ENCODE results near the gene ZNHIT3. TPM values are rescaled to one million over a fixed set of nuclear protein-coding genes. Genes with fewer than 3 reads are reported as not detected.

The ZNHIT3 gene
- total and polyA plus RNA-seq, 2 of the 13 experiments (the other 11 are each of a cell fraction or from before 2014, with no cell fraction given): 66.6 to 77.4 TPM

GRCh38 chr17:36486204-36487194 lies at the start of gene ZNHIT3 (continued):
- TF ChIP-seq ZNF362 (CRISPR knock-in tag; IDR thresholded peaks at IDR 0.05; ENCODE audit: borderline replicate concordance): no peak
- no peak for TF ChIP-seq DDIT3 (CRISPR knock-in tag; IDR thresholded peaks at IDR 0.05)
- TF ChIP-seq ZNF629 (CRISPR knock-in tag; conservative IDR thresholded peaks at IDR 0.05): no peak
- TF ChIP-seq ZNF720 (CRISPR knock-in tag; IDR thresholded peaks at IDR 0.05): peak; percentile 61; the same call in 1 of the 2 replicates
- TF ChIP-seq NFIB (CRISPR knock-in tag; IDR thresholded peaks at IDR 0.05; ENCODE audit: borderline replicate concordance): no peak
- TF ChIP-seq BCLAF1 (IDR thresholded peaks at IDR 0.05): no peak
- peak; percentile 37; the same call in 1 of the 2 replicates for TF ChIP-seq MED1 (CRISPR knock-in tag; IDR thresholded peaks at IDR 0.05)
- TF ChIP-seq ZNF260 (CRISPR knock-in tag; IDR thresholded peaks at IDR 0.05; ENCODE audit: borderline replicate concordance, low read depth): no peak
- no peak for TF ChIP-seq ZNF619 (CRISPR knock-in tag; IDR thresholded peaks at IDR 0.05)
- peak; percentile 85 for TF ChIP-seq ZNF543 (CRISPR knock-in tag; IDR thresholded peaks at IDR 0.05)
- peak; percentile 94 for TF ChIP-seq KMT2B (CRISPR knock-in tag; IDR thresholded peaks at IDR 0.05)
- no peak for TF ChIP-seq TP53 (CRISPR knock-in tag; conservative IDR thresholded peaks at IDR 0.05)
- no peak for TF ChIP-seq ZNF263 (CRISPR knock-in tag; IDR thresholded peaks at IDR 0.05)
- TF ChIP-seq NCOR1 (IDR thresholded peaks at IDR 0.05; ENCODE audit: borderline replicate concordance, low read length): no peak
- peak; percentile 42; the same call in 1 of the 2 replicates for TF ChIP-seq DR1 (CRISPR knock-in tag; IDR thresholded peaks at IDR 0.05)
- TF ChIP-seq CC2D1A (CRISPR knock-in tag; IDR thresholded peaks at IDR 0.05): no peak
- peak; percentile 46; the same call in 1 of the 2 replicates for TF ChIP-seq ZNF564 (CRISPR knock-in tag; IDR thresholded peaks at IDR 0.05)
- peak; percentile 95 for TF ChIP-seq HNRNPLL (IDR thresholded peaks at IDR 0.05; ENCODE audit: low read depth, low read length, poor library complexity, severe bottlenecking)
- TF ChIP-seq ZNF503 (CRISPR knock-in tag; IDR thresholded peaks at IDR 0.05): no peak
- no peak for TF ChIP-seq THAP9 (CRISPR knock-in tag; IDR thresholded peaks at IDR 0.05; ENCODE audit: borderline replicate concordance)
